ENCODE results near the gene TEAD1.

- TF ChIP-seq CTCF (IDR thresholded peaks at IDR 0.05; ENCODE audit: extremely low read depth in 1 of 2, insufficient read depth in 1 of 2, low read depth in 1 of 2, low read length in 2 of 2) (no peak), MYC (IDR thresholded peaks at IDR 0.05; ENCODE audit: low read depth, low read length) (no peak), POLR2AphosphoS5 (IDR thresholded peaks at IDR 0.05; ENCODE audit: insufficient read depth, low read depth, low read length) (no peak), EZH2 (IDR thresholded peaks at IDR 0.05; ENCODE audit: borderline replicate concordance, low read depth, low read length, severe bottlenecking) (no peak), POLR2A (IDR thresholded peaks at IDR 0.05; ENCODE audit: low read depth, low read length) (no peak), GATA2 (IDR thresholded peaks at IDR 0.05; ENCODE audit: insufficient read depth, insufficient read length, low read depth, low read length) (no peak), MAX (IDR thresholded peaks at IDR 0.05; ENCODE audit: insufficient read depth, insufficient read length) (no peak), JUN (IDR thresholded peaks at IDR 0.05; ENCODE audit: borderline replicate concordance, insufficient read depth, insufficient read length, low read depth) (no peak)
These were observed 47.8 kb downstream of the TEAD1 start for GRCh38 chr11:12721816-12722604.
